ENCODE results near the gene MAP2K6.

The MAP2K6 gene

GRCh38 chr17:69578385-69578936, 164.0 kb downstream of the MAP2K6 start:
- ChIA-PET POLR2A (no interaction called here), CTCF (interaction anchor here (0.6 to 1.3 kb wide), 2 partner anchors 9 to 29 kb away, joined by 5 read pairs; no protein-coding TSS in a partner anchor)
- no peak for DNase-seq (ENCODE audit: extremely low spot score)
- peak; percentile 39; the same call in 1 of the 2 replicates for TF ChIP-seq PKNOX1 (IDR thresholded peaks at IDR 0.05)
- TF ChIP-seq SUZ12 (IDR thresholded peaks at IDR 0.05) = no peak

- DNase-seq (ENCODE audit: extremely low spot score) = no peak
- CTCF ChIA-PET = interaction anchor here (0.6 to 1.3 kb wide), 2 partner anchors 27 to 334 kb away, joined by 5 read pairs; no protein-coding TSS in a partner anchor
- TF ChIP-seq NFRKB (IDR thresholded peaks at IDR 0.05) = no peak
- no peak for TF ChIP-seq FOXM1 (IDR thresholded peaks at IDR 0.05; ENCODE audit: borderline replicate concordance)
- no peak for TF ChIP-seq BHLHE40 (IDR thresholded peaks at IDR 0.05; ENCODE audit: borderline replicate concordance)
- no peak for TF ChIP-seq ELF4 (IDR thresholded peaks at IDR 0.05)
- TF ChIP-seq ARNT (IDR thresholded peaks at IDR 0.05) = no peak
- no peak for TF ChIP-seq CTBP1 (IDR thresholded peaks at IDR 0.05; ENCODE audit: borderline replicate concordance)
- no peak for TF ChIP-seq FOXK2 (IDR thresholded peaks at IDR 0.05)
- TF ChIP-seq SP1 (IDR thresholded peaks at IDR 0.05) = no peak
- no peak for TF ChIP-seq TARDBP (IDR thresholded peaks at IDR 0.05)
- no peak for TF ChIP-seq PKNOX1 (IDR thresholded peaks at IDR 0.05)
- TF ChIP-seq ZNF384 (IDR thresholded peaks at IDR 0.05) = no peak
- TF ChIP-seq SUZ12 (IDR thresholded peaks at IDR 0.05) = no peak
- no peak for TF ChIP-seq FOXA1 (IDR thresholded peaks at IDR 0.05)
- TF ChIP-seq HDGF (IDR thresholded peaks at IDR 0.05; ENCODE audit: borderline replicate concordance) = no peak
- no peak for TF ChIP-seq L3MBTL2 (conservative IDR thresholded peaks at IDR 0.05)
- no peak for TF ChIP-seq LEF1 (IDR thresholded peaks at IDR 0.05; ENCODE audit: borderline replicate concordance)
- POLR2A ChIA-PET = no interaction called here
Observed at GRCh38 chr17:69579961-69580677, 165.6 kb downstream of the MAP2K6 start.

- ChIA-PET CTCF (interaction anchor here (0.6 kb wide), 1 partner anchor 333 kb away, joined by 5 read pairs; no protein-coding TSS in a partner anchor), POLR2A (no interaction called here)
- no peak for TF ChIP-seq LEF1 (IDR thresholded peaks at IDR 0.05; ENCODE audit: borderline replicate concordance)
- TF ChIP-seq CTBP1 (IDR thresholded peaks at IDR 0.05; ENCODE audit: borderline replicate concordance) = no peak
- TF ChIP-seq BHLHE40 (IDR thresholded peaks at IDR 0.05; ENCODE audit: borderline replicate concordance) = no peak
- TF ChIP-seq ELF4 (IDR thresholded peaks at IDR 0.05) = no peak
- TF ChIP-seq FOXK2 (IDR thresholded peaks at IDR 0.05) = no peak
- TF ChIP-seq ZNF384 (IDR thresholded peaks at IDR 0.05) = no peak
- TF ChIP-seq FOXA1 (IDR thresholded peaks at IDR 0.05) = no peak
- TF ChIP-seq FOXM1 (IDR thresholded peaks at IDR 0.05; ENCODE audit: borderline replicate concordance) = no peak
- no peak for TF ChIP-seq ARNT (IDR thresholded peaks at IDR 0.05)
- TF ChIP-seq HDGF (IDR thresholded peaks at IDR 0.05; ENCODE audit: borderline replicate concordance) = no peak
- no peak for TF ChIP-seq L3MBTL2 (conservative IDR thresholded peaks at IDR 0.05)
- no peak for DNase-seq (ENCODE audit: extremely low spot score)
Observed at GRCh38 chr17:69581061-69581961, 166.8 kb downstream of the MAP2K6 start.

- TF ChIP-seq ZNF384 (IDR thresholded peaks at IDR 0.05) (no peak), NFRKB (IDR thresholded peaks at IDR 0.05) (no peak), SUZ12 (IDR thresholded peaks at IDR 0.05) (no peak), CTBP1 (IDR thresholded peaks at IDR 0.05; ENCODE audit: borderline replicate concordance) (no peak), FOXA1 (IDR thresholded peaks at IDR 0.05) (no peak), ELF4 (IDR thresholded peaks at IDR 0.05) (no peak), BHLHE40 (IDR thresholded peaks at IDR 0.05; ENCODE audit: borderline replicate concordance) (no peak), HDGF (IDR thresholded peaks at IDR 0.05; ENCODE audit: borderline replicate concordance) (no peak), SP1 (IDR thresholded peaks at IDR 0.05) (no peak), FOXK2 (IDR thresholded peaks at IDR 0.05) (no peak), ARNT (IDR thresholded peaks at IDR 0.05) (no peak), TARDBP (IDR thresholded peaks at IDR 0.05) (no peak), L3MBTL2 (conservative IDR thresholded peaks at IDR 0.05) (no peak), LEF1 (IDR thresholded peaks at IDR 0.05; ENCODE audit: borderline replicate concordance) (no peak), PKNOX1 (IDR thresholded peaks at IDR 0.05) (no peak)
- no peak for DNase-seq (ENCODE audit: extremely low spot score)
- ChIA-PET POLR2A (no interaction called here), CTCF (no interaction called here)
Observed at GRCh38 chr17:69588316-69588715, 173.8 kb downstream of the MAP2K6 start.

- no peak for TF ChIP-seq FOXA1 (IDR thresholded peaks at IDR 0.05)
- TF ChIP-seq PKNOX1 (IDR thresholded peaks at IDR 0.05) = peak; percentile 71
- TF ChIP-seq BHLHE40 (IDR thresholded peaks at IDR 0.05; ENCODE audit: borderline replicate concordance) = no peak
- no peak for DNase-seq (ENCODE audit: extremely low spot score)
- ChIA-PET CTCF (no interaction called here), POLR2A (no interaction called here)
Observed at GRCh38 chr17:69588827-69589239, 174.3 kb downstream of the MAP2K6 start.
